GM12892 (cell line): ENCODE results near the gene NMRAL1.

ENCODE experiments used
- POLR2A ChIP-seq: IDR thresholded peaks from 2 replicates; pipeline ENCODE4 v1.6.1; 2011; ENCODE audit warnings: low read depth, low read length, control low read depth
- TAF1 ChIP-seq: IDR thresholded peaks from 2 replicates; pipeline ENCODE4 v1.6.1; 2011; ENCODE audit warnings: low read depth, mild to moderate bottlenecking, control low read depth, low read length, borderline replicate concordance

DNA sequence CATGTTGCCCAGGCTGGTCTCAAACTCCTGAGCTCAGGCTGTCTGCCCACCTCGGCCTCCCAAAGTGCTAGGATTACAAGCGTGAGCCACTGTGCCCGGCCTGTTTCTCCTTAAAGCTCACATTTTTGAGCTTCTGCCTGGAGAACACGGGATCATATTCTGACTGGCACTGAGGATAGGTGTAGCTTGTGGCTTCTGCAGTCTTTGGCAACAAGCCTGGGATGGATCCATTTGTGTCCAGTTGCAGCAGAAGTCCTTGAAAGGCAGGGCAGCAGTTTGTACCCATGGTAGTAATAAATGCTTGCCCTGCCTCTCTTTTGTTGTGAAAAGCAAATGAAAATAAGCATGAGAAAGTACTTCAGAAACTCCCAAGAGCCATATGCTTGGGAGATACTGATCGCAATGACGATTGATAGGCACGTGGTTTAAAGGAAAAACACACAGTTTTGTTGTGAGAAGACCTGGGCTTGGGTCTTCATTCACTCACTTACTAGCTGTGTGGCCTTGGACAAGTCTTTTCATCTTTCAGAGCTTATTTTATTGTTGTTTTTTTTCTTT, 54.9 kb downstream of the NMRAL1 start:
- TF ChIP-seq POLR2A: no peak
- TF ChIP-seq TAF1: no peak
